Astrocyte of the cerebellum (primary cell): ENCODE results near the gene CLCNKA.

Experiments
- DNase-seq: peaks from one replicate; pipeline ENCODE4 v3.0.0-alpha.2; 2011; ENCODE audit warnings: low read depth
- H3K4me3 ChIP-seq: 2 replicates; pipeline ENCODE4 v1.5.1; 2011; ENCODE audit warnings: mild to moderate bottlenecking, low read depth, low read length, moderate library complexity
- in situ Hi-C: cut with HindIII; loops from 2 replicates; pipeline ENCODE4 v1.10.0; 2017; ENCODE audit warnings: low sequenced_read_pairs
- TF ChIP-seq, protein P1 (sequence below): IDR thresholded peaks from 2 replicates; pipeline ENCODE4 v1.5.1; 2012; ENCODE audit warnings: low read length, low read depth, moderate library complexity, mild to moderate bottlenecking; ENCODE audit errors: missing control alignments

Gene CLCNKA

GRCh38 chr1:16043521-16043920, 21.7 kb downstream of the CLCNKA start, which contains the start of gene CLCNKB:
Gene CLCNKB, plus strand, starts transcription at chr1:16043782. Its CDS starts 711 bp downstream, at chr1:16044493.
- TF ChIP-seq, protein P1, sequence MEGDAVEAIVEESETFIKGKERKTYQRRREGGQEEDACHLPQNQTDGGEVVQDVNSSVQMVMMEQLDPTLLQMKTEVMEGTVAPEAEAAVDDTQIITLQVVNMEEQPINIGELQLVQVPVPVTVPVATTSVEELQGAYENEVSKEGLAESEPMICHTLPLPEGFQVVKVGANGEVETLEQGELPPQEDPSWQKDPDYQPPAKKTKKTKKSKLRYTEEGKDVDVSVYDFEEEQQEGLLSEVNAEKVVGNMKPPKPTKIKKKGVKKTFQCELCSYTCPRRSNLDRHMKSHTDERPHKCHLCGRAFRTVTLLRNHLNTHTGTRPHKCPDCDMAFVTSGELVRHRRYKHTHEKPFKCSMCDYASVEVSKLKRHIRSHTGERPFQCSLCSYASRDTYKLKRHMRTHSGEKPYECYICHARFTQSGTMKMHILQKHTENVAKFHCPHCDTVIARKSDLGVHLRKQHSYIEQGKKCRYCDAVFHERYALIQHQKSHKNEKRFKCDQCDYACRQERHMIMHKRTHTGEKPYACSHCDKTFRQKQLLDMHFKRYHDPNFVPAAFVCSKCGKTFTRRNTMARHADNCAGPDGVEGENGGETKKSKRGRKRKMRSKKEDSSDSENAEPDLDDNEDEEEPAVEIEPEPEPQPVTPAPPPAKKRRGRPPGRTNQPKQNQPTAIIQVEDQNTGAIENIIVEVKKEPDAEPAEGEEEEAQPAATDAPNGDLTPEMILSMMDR, result no peak
- no peak for DNase-seq
- no peak within 1 kb of the TSS for H3K4me3 ChIP-seq
- in situ Hi-C loops, result no loop called here

DNA sequence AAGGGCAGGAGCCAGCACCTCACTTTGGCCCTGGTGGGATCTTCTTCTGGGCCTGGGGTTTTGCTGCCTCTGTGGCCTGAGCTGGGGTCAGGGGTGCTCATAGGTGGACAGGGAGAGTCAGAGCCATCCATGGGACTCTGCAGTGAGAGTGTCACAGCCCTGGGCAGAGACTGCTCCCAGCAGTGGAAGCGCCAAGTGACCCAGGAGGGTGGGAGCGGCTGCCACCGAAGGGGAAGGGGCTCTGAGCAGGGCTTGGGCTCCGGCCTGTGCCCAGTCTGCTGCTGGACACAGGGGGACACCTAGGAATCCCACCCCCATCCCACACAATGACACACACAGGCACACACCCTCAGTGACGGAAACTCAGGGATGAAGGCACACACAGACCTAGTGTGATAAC, 22.1 kb downstream of the CLCNKA start:
- H3K4me3 ChIP-seq, result no peak overlapping the region
- in situ Hi-C loops, result no loop called here
- no peak for DNase-seq
- TF ChIP-seq, protein P1, result no peak

- TF ChIP-seq, protein P1, result no peak
- no peak for DNase-seq
- in situ Hi-C loops, result no loop called here
- no peak overlapping the region for H3K4me3 ChIP-seq
Observed at GRCh38 chr1:16046842-16047241, 25.0 kb downstream of the CLCNKA start.

- H3K4me3 ChIP-seq, result no peak overlapping the region
- DNase-seq, result no peak
- in situ Hi-C loops, result no loop called here
- TF ChIP-seq, protein P1, result no peak
Observed at GRCh38 chr1:16047791-16048475, 26.1 kb downstream of the CLCNKA start.

DNA sequence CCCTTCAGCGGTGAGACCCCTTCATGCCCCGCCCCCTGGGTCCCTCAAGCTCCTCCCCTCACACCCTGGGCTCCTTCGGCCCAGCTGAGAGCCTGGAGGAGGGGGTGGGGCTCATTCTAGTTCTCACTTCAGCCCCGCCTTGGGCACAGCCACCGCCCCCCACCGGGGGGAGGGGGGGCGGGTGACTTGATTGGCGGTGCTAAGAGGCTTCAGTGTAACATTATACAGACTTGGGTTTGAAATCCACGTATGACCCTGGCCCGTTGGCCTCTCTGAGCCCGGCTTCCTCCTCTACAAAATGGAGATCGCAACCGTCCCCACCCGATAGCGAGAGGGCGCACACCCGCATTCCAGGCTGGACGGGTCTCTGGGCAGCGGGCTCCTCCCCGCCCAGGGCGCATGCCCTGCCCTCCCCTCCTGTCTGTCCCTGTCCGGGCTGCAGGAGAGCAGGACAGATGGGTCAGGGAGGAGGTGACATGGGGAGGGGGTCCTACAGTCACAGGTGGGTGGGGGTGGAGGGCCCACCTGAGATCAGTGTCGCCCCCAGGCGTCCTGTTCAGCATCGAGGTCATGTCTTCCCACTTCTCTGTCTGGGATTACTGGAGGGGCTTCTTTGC, 26.8 kb downstream of the CLCNKA start:
- in situ Hi-C loops, result no loop called here
- H3K4me3 ChIP-seq, result peak overlapping the region; percentile 37
- TF ChIP-seq, protein P1, result peak; percentile 19
- no peak for DNase-seq

DNA sequence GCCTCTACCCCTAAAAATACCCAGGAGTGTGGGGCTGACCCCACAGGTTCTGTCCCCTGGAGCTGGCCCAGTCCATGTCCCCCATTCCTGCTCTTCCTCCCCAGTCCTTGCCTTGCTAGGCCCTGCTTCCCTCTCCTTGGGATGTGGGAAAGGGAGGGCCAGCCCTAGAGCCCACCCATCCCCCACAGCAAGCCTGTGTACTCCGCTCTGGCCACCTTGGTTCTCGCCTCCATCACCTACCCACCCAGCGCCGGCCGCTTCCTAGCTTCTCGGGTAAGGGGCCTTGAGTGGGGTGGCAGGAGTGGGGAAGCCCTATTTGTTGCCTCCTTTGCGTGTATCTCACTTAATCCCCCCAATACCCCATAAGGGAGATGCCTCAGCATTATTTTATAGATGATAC, 28.5 kb downstream of the CLCNKA start:
- in situ Hi-C loops, result no loop called here
- no peak overlapping the region for H3K4me3 ChIP-seq
- no peak for DNase-seq
- TF ChIP-seq, protein P1, result no peak
